Kidney (tissue), 14 donors: Measurements from ENCODE around the gene OR5AU1. TPM values are rescaled to one million over a fixed set of nuclear protein-coding genes. Genes with fewer than 3 reads are reported as not detected.

Source experiments
- DNase-seq, 5 donors: peaks; one replicate each; pipeline ENCODE4 v3.0.0-alpha.2; 2013 to 2020
- FAIRE-seq: peaks from 2 replicates; lab custom pipeline; 2012; peaks lifted over from hg19 to GRCh38; lab: Jason Lieb, UNC
- H3K27ac ChIP-seq, 2 donors: one replicate each; pipeline ENCODE4 v1.7.0; 2013; ENCODE audit warnings: low read depth in 2 of 2, low read length in 2 of 2, inconsistent platforms in 1 of 2
- H3K27me3 ChIP-seq: one replicate; pipeline ENCODE4 v1.7.1; 2013; ENCODE audit warnings: low read length, inconsistent platforms; ENCODE audit not compliant: control insufficient read depth, insufficient read depth
- H3K36me3 ChIP-seq, 3 donors: one replicate each; pipeline versions ENCODE4 v1.7.0 to v1.7.1; 2013; ENCODE audit warnings: low read length in 3 of 3, control low read depth in 1 of 3, inconsistent platforms in 1 of 3; ENCODE audit not compliant: insufficient read depth in 3 of 3, control insufficient read depth in 2 of 3
- H3K4me1 ChIP-seq, 3 donors: one replicate each; pipeline versions ENCODE4 v1.7.0 to v1.7.1; 2013; ENCODE audit warnings: low read length in 3 of 3, inconsistent platforms in 1 of 3, low read depth in 1 of 3; ENCODE audit not compliant: control insufficient read depth in 2 of 3, insufficient read depth in 2 of 3
- H3K4me3 ChIP-seq, 3 donors: one replicate each; pipeline versions ENCODE4 v1.7.0 to v1.8.1; 2013; ENCODE audit warnings: low read length in 3 of 3, control low read depth in 1 of 3, inconsistent platforms in 1 of 3
- H3K9ac ChIP-seq, 3 donors: one replicate each; pipeline versions ENCODE4 v1.7.0 to v1.7.1; 2013; ENCODE audit warnings: low read length in 3 of 3, control low read depth in 1 of 3, inconsistent platforms in 1 of 3
- H3K9me3 ChIP-seq, 3 donors: one replicate each; pipeline versions ENCODE4 v1.7.0 to v1.7.1; 2013; ENCODE audit warnings: low read length in 3 of 3, control low read depth in 1 of 3, inconsistent platforms in 1 of 3; ENCODE audit not compliant: control insufficient read depth in 2 of 3, insufficient read depth in 1 of 3
- CTCF ChIP-seq: IDR thresholded peaks from 3 replicates; pipeline ENCODE4 v1.5.1; 2012; ENCODE audit warnings: mild to moderate bottlenecking, moderate library complexity, borderline replicate concordance; ENCODE audit not compliant: insufficient read depth; ENCODE audit errors: extremely low read depth
- intact Hi-C: fragments of 100-400 bp; cut with DNase I; formaldehyde crosslinking; loops from one replicate; pipeline ENCODE4 v1.11.1; 2022
- polyA plus RNA-seq: library from polyadenylated mRNA; stranded (reverse); fragments of 350-450 nt; fragmentation: Illumina TruSeq; extraction: RNeasy Lipid Tissue Mini Kit (QIAGEN cat#74804); gene quantifications from one replicate; pipeline ENCODE4 v1.2.3, GENCODE V29; 2014; ENCODE audit warnings: low read depth, low replicate concordance; ENCODE audit not compliant: insufficient read depth
- total RNA-seq: library from RNA; stranded (reverse); fragmentation: NEBNext Ultra II Directional; extraction: Animal tissue kit (Norgen Biotek cat#: 25700); gene quantifications from one replicate; pipeline ENCODE4 v1.2.1, GENCODE V29; 2021
- donor health status: control.
- donor health status: control.
- donor health status: control.
- donor health status: control.
- donor health status: control.
- donor health status: DM: yes; HTN: yes; CAD: no.
- donor health status: Normal renal cell carcinoma (clear cell type).

Gene OR5AU1
- total and polyA plus RNA-seq, 2 donors from 2014 or later = not detected

- Histone ChIP-seq H3K4me1 (peaks cover 6 to 32% (median 27%) of the 10 kb centered on the region in 3 donors), H3K27ac (peak overlapping the region; percentile 98 to 99), H3K9me3 (no peaks in the 10 kb centered on the region), H3K4me3 (peak overlapping the region in 1 of 3 donors; percentile 87), H3K9ac (peak overlapping the region in 2 of 3 donors; percentile 89 to 95), H3K27me3 (no peaks in the 10 kb centered on the region), H3K36me3 (no peaks in the 10 kb centered on the region)
- intact Hi-C loops = no loop called here
- TF ChIP-seq CTCF = no peak
- DNase-seq (no peak), FAIRE-seq (no peak)
Observed at GRCh38 chr14:21105095-21105494, 50.8 kb downstream of the OR5AU1 start.

Other genes starting within 250 kb of the OR5AU1 start
- 4.3 TPM for gene RNASE2, start 200.6 kb downstream of the OR5AU1 start, total RNA-seq
- gene RNASE2, start 200.6 kb downstream of the OR5AU1 start, polyA plus RNA-seq = 2.4 TPM
- gene METTL17, start 166.1 kb downstream of the OR5AU1 start, total RNA-seq = 53.2 TPM
- gene METTL17, start 166.1 kb downstream of the OR5AU1 start, polyA plus RNA-seq = 68.6 TPM
- gene SLC39A2, start 156.8 kb downstream of the OR5AU1 start, total RNA-seq = not detected
- gene SLC39A2, start 156.8 kb downstream of the OR5AU1 start, polyA plus RNA-seq = not detected
- gene NDRG2, start 131.0 kb downstream of the OR5AU1 start, total RNA-seq = 86.2 TPM
- 209 TPM for gene NDRG2, start 131.0 kb downstream of the OR5AU1 start, polyA plus RNA-seq
- gene TPPP2, start 125.8 kb downstream of the OR5AU1 start, total RNA-seq = not detected
- gene TPPP2, start 125.8 kb downstream of the OR5AU1 start, polyA plus RNA-seq = 1.3 TPM
- not detected for gene RNASE13, start 121.3 kb downstream of the OR5AU1 start, total RNA-seq
- not detected for gene RNASE13, start 121.3 kb downstream of the OR5AU1 start, polyA plus RNA-seq
- not detected for gene RNASE7, start 113.7 kb downstream of the OR5AU1 start, total RNA-seq
- gene RNASE7, start 113.7 kb downstream of the OR5AU1 start, polyA plus RNA-seq = not detected
- not detected for gene RNASE8, start 98.2 kb downstream of the OR5AU1 start, total RNA-seq
- not detected for gene RNASE8, start 98.2 kb downstream of the OR5AU1 start, polyA plus RNA-seq
- gene ARHGEF40, start 85.8 kb downstream of the OR5AU1 start, total RNA-seq = 25.6 TPM
- gene ARHGEF40, start 85.8 kb downstream of the OR5AU1 start, polyA plus RNA-seq = 15.9 TPM
- 24.6 TPM for gene ZNF219, start 57.4 kb downstream of the OR5AU1 start, total RNA-seq
- 12.6 TPM for gene ZNF219, start 57.4 kb downstream of the OR5AU1 start, polyA plus RNA-seq
- gene TMEM253, start 55.0 kb downstream of the OR5AU1 start, total RNA-seq = 0.41 TPM
- gene TMEM253, start 55.0 kb downstream of the OR5AU1 start, polyA plus RNA-seq = 0.43 TPM
- 398 TPM for gene HNRNPC, start 113.4 kb upstream of the OR5AU1 start, total RNA-seq
- 462 TPM for gene HNRNPC, start 113.4 kb upstream of the OR5AU1 start, polyA plus RNA-seq
- 0.47 TPM for gene RPGRIP1, start 124.0 kb upstream of the OR5AU1 start, total RNA-seq
- gene RPGRIP1, start 124.0 kb upstream of the OR5AU1 start, polyA plus RNA-seq = not detected
- gene SUPT16H, start 228.0 kb upstream of the OR5AU1 start, total RNA-seq = 58.8 TPM
- gene SUPT16H, start 228.0 kb upstream of the OR5AU1 start, polyA plus RNA-seq = 38.1 TPM